HG03039 (cell line): ENCODE results near the gene UST.
A peak's percentile ranks its signal among the peaks of the same experiment; 100 is the strongest.

Experiments
- ATAC-seq: cut with Tn5 transposase; IDR thresholded peaks from one replicate; pipeline ENCODE4 v1.9.1; 2021; ENCODE audit warnings: mild to moderate bottlenecking, moderate library complexity; ENCODE audit not compliant: unreplicated experiment

The UST gene

GRCh38 chr6:149077208-149077607 is 330.4 kb downstream of the UST start:
- no peak for ATAC-seq

- no peak for ATAC-seq
Measured at GRCh38 chr6:149078211-149078782, 331.5 kb downstream of the UST start.

GRCh38 chr6:149079456-149079855 is 332.6 kb downstream of the UST start:
- no peak for ATAC-seq

- ATAC-seq, result no peak
Measured at GRCh38 chr6:149079911-149080491, 333.2 kb downstream of the UST start.

GRCh38 chr6:149080511-149080910 is 333.7 kb downstream of the UST start:
- ATAC-seq, result no peak

- no peak for ATAC-seq
Measured at GRCh38 chr6:149081281-149081680, 334.5 kb downstream of the UST start.

GRCh38 chr6:149082320-149082719 is 335.5 kb downstream of the UST start:
- ATAC-seq, result peak; percentile 57

- no peak for ATAC-seq
Measured at GRCh38 chr6:149084026-149084425, 337.2 kb downstream of the UST start.

- ATAC-seq, result no peak
Measured at GRCh38 chr6:149084808-149085556, 338.2 kb downstream of the UST start.

- ATAC-seq, result no peak
Measured at GRCh38 chr6:149085557-149085938, 338.7 kb downstream of the UST start.

GRCh38 chr6:149086363-149086762 is 339.5 kb downstream of the UST start:
- ATAC-seq, result no peak

GRCh38 chr6:149087898-149088297 is 341.1 kb downstream of the UST start:
- no peak for ATAC-seq

GRCh38 chr6:149088361-149088760 is 341.5 kb downstream of the UST start:
- ATAC-seq, result no peak

- no peak for ATAC-seq
Measured at GRCh38 chr6:149089510-149089909, 342.7 kb downstream of the UST start.

- no peak for ATAC-seq
Measured at GRCh38 chr6:149090937-149091336, 344.1 kb downstream of the UST start.

GRCh38 chr6:149093643-149094042 is 346.8 kb downstream of the UST start:
- ATAC-seq, result no peak

- ATAC-seq, result no peak
Measured at GRCh38 chr6:149094156-149094555, 347.3 kb downstream of the UST start.

- no peak for ATAC-seq
Measured at GRCh38 chr6:149094934-149095351, 348.1 kb downstream of the UST start.

- no peak for ATAC-seq
Measured at GRCh38 chr6:149095842-149096241, 349.0 kb downstream of the UST start.

GRCh38 chr6:149097794-149098193 is 351.0 kb downstream of the UST start:
- no peak for ATAC-seq

- no peak for ATAC-seq
Measured at GRCh38 chr6:149098700-149099276, 352.0 kb downstream of the UST start.

GRCh38 chr6:149102324-149102723 is 355.5 kb downstream of the UST start:
- ATAC-seq, result no peak
